Heart left ventricle (tissue), 16 donors: Measurements from ENCODE around the gene ZMIZ1. TPM values are rescaled to one million over a fixed set of nuclear protein-coding genes. Genes with fewer than 3 reads are reported as not detected.
A peak's percentile ranks its signal among the peaks of the same experiment; 100 is the strongest.

Experiments
- ATAC-seq, 4 donors: fragments of 200-7000 bp; cut with Tn5 transposase; one replicate each; pipeline ENCODE4 v1.9.1; 2020 to 2022; ENCODE audit warnings: moderate library complexity in 4 of 4, mild to moderate bottlenecking in 3 of 4, moderate number of reproducible peaks in 1 of 4
- DNase-seq, 5 donors: peaks; one replicate each; pipeline ENCODE4 v3.0.0-alpha.2; 2020
- H3K27ac ChIP-seq, 12 donors: fragments of 200-600 bp; sonication (generic) in 4 of 12; one replicate each; pipeline versions ENCODE4 v1.5.0 to v1.8.0; 2016 to 2022; ENCODE audit warnings: mild to moderate bottlenecking in 2 of 12
- H3K27me3 ChIP-seq, 9 donors: fragments of 200-600 bp; sonication (generic) in 2 of 9; one replicate each; pipeline versions ENCODE4 v1.5.1 to v1.8.0; 2016 to 2022; ENCODE audit warnings: mild to moderate bottlenecking in 3 of 9
- H3K36me3 ChIP-seq, 9 donors: fragments of 200-600 bp; sonication (generic) in 2 of 9; one replicate each; pipeline versions ENCODE4 v1.5.0 to v1.8.0; 2018 to 2022; ENCODE audit warnings: mild to moderate bottlenecking in 2 of 9
- H3K4me1 ChIP-seq, 12 donors: fragments of 200-600 bp; sonication (generic) in 4 of 12; one replicate each; pipeline versions ENCODE4 v1.5.0 to v1.8.0; 2016 to 2022; ENCODE audit warnings: mild to moderate bottlenecking in 3 of 12
- H3K4me3 ChIP-seq, 12 donors: fragments of 200-600 bp; sonication (generic) in 4 of 12; one replicate each; pipeline versions ENCODE4 v1.5.0 to v1.8.0; 2017 to 2022; ENCODE audit warnings: mild to moderate bottlenecking in 9 of 12, moderate library complexity in 4 of 12
- H3K9me3 ChIP-seq, 12 donors: fragments of 200-600 bp; sonication (generic) in 4 of 12; one replicate each; pipeline versions ENCODE4 v1.5.0 to v1.8.0; 2016 to 2022; ENCODE audit warnings: mild to moderate bottlenecking in 1 of 12
- POLR2A ChIP-seq, 2 donors: fragments of 450-650 bp; IDR thresholded peaks; one replicate each; pipeline ENCODE4 v1.6.1; 2017; ENCODE audit warnings: antibody characterized with exemption in 2 of 2, mild to moderate bottlenecking in 2 of 2, moderate library complexity in 2 of 2
- WGBS, 4 donors: extraction: QIAGEN DNeasy Blood & Tissue Kit in 2 of 4; methylation state at CpG; one replicate each; pipeline versions ENCODE4 v1.1.5 to v1.1.7; 2013 to 2018; 5-methylcytosine and 5-hydroxymethylcytosine counted together
- intact Hi-C, 10 donors: fragments of 100-400 bp; cut with DNase I; formaldehyde crosslinking; loops; one replicate each; pipeline versions ENCODE4 v1.11.1 to v1.14.2; 2022
- polyA plus RNA-seq, 2 donors: library from polyadenylated mRNA; stranded (reverse); fragments of 200-250 nt; gene quantifications; one replicate each; pipeline ENCODE4 v1.2.3, GENCODE V29; 2013
- total RNA-seq, 9 donors: library from RNA; depleted of rRNA in 2 of 9; stranded (reverse); fragments of >200 nt in 2 of 9; fragmentation: NEBNext Ultra II Directional in 3 of 9; extraction: Animal tissue kit (Norgen Biotek cat#: 25700) in 3 of 9; gene quantifications; one replicate each; pipeline versions ENCODE4 v1.1.0 to v1.2.4, GENCODE V29; 2016 to 2023
- TF ChIP-seq, protein P1 (sequence below), 12 donors: fragments of 200-600 bp; sonication (generic) in 4 of 12; IDR thresholded peaks; one replicate each; pipeline versions ENCODE4 v1.5.0 to v1.8.0; 2018 to 2022; ENCODE audit warnings: antibody characterized with exemption in 12 of 12, mild to moderate bottlenecking in 5 of 12
- donor health status: ischemic (EF 13 %, LVEDD 7.1; RV severe dilation, severe dysfunction).
- donor health status: healthy with polysubstance abuse.
- donor health status: DM: no; HTN: yes; CAD: no.
- donor health status: DM: no; HTN: no; CAD: no.
- donor health status: ischemic (EF 25% LVEDD 6.9; RV normal size, moderate dysfunction).
- donor health status: ischemic (EF 25% LVEDD 5.7; RV mildly dilated, moderate dysfunction).
- donor health status: healthy.
- donor health status: DM: yes; HTN: yes; CAD: no.
- donor health status: ischemic (EF 35%, LVEDD 5.7; RV mildly dilated, moderate dysfunction).
- donor health status: nonischemic (EF 11% LVEDD 7.7; RV severe dilation, severe dysfunction).
- donor health status: DM: yes; HTN: yes; CAD: no.
- donor health status: PGD.
- donor health status: ischemic (EF 29% LVEDD 5.4; RV normal size, mild dysfunction).
- donor health status: nonischemic (EF 23%, LVEDD 6.1; RV moderate dilation, normal function).

ZMIZ1 gene
- total and polyA plus RNA-seq, 11 donors = 19.7 to 75.4 (median 49.2) TPM

DNA sequence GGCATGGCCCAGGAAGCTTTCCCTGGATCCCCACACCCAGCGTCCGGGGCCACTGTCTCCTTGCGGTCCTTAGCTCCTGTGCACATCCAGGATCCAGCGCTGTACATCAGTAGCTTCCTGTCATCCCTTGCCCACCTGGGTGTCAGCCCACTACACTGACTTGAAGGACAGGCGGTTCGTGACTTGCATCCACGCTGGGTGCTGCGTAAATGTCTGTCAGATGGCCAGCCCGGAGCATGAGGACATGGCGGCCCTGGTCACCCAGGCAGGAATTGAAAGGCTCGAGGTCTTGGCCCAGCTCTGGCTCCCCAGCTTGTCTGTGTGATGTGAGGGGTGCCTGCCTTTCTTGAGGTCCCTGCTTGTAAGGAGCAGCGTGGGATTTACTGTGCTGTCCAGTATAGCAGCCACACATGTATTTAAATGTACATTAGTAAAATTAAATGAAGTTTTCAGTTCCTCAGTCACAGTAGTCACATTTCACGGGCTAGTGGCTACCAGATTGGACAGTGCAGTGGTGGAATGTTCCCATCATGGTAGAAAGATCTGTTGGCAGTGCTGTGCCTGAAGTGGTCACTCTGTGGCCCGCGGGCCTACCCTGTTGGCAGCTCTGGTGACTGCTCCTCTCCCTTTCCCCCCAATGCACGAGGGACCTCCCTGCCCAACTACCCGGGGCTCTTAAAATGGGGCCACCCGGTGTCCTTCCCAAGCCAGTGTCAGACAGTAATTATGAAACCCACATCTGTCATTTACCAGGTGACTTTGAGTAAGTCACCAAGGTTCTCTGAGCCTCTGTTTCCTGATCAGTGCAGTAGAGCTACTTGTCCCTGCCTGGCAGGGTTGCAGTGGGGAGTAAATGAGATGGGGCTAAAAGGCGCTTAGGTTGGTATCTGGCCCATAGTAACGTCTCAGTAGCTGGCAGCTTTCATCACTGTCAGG is 180.7 kb downstream of the ZMIZ1 start:
- Histone ChIP-seq H3K27ac (peak overlapping the region in 9 of 12 donors; percentile 78 to 93 (median 88)), H3K27me3 (no peaks in the 10 kb centered on the region), H3K36me3 (peaks cover 0 to 8% (median 0%) of the 10 kb centered on the region in 9 donors), H3K4me3 (no peak overlapping the region), H3K9me3 (no peaks in the 10 kb centered on the region), H3K4me1 (peaks cover 23 to 96% (median 83%) of the 10 kb centered on the region in 12 donors)
- intact Hi-C loops = loop anchor here in 1 of 10 donors (2.0 kb wide), 1 partner anchor 15 kb away; no protein-coding TSS in a partner anchor
- no peak for ATAC-seq
- TF ChIP-seq POLR2A (IDR thresholded peaks at IDR 0.05) = no peak
- TF ChIP-seq, protein P1, sequence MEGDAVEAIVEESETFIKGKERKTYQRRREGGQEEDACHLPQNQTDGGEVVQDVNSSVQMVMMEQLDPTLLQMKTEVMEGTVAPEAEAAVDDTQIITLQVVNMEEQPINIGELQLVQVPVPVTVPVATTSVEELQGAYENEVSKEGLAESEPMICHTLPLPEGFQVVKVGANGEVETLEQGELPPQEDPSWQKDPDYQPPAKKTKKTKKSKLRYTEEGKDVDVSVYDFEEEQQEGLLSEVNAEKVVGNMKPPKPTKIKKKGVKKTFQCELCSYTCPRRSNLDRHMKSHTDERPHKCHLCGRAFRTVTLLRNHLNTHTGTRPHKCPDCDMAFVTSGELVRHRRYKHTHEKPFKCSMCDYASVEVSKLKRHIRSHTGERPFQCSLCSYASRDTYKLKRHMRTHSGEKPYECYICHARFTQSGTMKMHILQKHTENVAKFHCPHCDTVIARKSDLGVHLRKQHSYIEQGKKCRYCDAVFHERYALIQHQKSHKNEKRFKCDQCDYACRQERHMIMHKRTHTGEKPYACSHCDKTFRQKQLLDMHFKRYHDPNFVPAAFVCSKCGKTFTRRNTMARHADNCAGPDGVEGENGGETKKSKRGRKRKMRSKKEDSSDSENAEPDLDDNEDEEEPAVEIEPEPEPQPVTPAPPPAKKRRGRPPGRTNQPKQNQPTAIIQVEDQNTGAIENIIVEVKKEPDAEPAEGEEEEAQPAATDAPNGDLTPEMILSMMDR (IDR thresholded peaks at IDR 0.05) = no peak
- no peak for DNase-seq
- WGBS, 4 donors = 84 to 88% (median 85%) methylated on average over 16 to 20 of the region's 20 CpGs

DNA sequence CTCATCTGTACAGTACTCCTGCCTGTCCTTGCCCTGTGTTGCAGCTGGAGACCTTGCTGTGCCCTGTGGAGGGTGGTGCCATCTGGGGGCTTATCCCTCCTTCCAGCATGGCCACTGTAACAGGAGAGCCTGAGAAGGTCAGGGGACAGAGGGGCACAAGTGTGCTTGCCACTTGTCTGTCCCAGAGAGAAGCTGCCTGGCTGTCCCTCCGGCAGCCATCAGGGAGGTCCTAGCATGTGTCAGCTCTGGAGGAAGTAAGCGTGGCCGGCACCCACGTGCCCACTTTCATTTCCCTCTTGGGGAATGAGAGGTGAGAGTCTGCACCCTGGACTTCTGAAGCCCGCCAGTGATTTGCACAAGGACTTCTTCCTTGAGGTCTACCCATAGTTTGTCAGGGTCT is 181.5 kb downstream of the ZMIZ1 start:
- Histone ChIP-seq H3K4me1 (peaks cover 18 to 93% (median 77%) of the 10 kb centered on the region in 12 donors), H3K27ac (peak overlapping the region in 6 of 12 donors; percentile 27 to 93 (median 59)), H3K36me3 (peaks cover 0 to 8% (median 4%) of the 10 kb centered on the region in 9 donors), H3K9me3 (no peaks in the 10 kb centered on the region), H3K4me3 (no peak overlapping the region), H3K27me3 (no peaks in the 10 kb centered on the region)
- DNase-seq (peak in 2 of 5 donors; percentile 57 to 74), ATAC-seq (no peak)
- 65 to 79% (median 78%) methylated on average over 5 of the region's 5 CpGs for WGBS, 4 donors
- intact Hi-C loops = no loop called here
- TF ChIP-seq, protein P1 (IDR thresholded peaks at IDR 0.05) = no peak
- TF ChIP-seq POLR2A (IDR thresholded peaks at IDR 0.05) = no peak

DNA sequence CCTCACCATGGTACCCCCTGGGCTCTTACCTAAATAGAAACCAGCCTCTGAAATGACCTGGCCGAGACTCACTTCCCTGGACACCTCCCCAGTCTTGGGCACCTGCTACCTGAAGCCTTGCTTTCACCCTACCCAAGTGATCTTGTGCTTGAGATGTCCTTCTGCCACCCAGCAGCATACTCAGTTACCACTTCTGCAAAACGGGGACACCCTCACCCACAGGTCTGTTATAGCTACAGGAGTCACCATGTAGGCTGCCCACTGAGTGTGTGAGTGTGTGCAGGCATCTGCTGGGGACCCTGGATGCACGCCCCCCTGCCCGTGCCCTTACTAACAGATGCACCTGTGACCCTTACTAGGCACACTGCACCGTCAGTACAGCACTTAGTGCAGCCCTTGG is 183.7 kb downstream of the ZMIZ1 start:
- no peak for TF ChIP-seq POLR2A (IDR thresholded peaks at IDR 0.05)
- TF ChIP-seq, protein P1 (IDR thresholded peaks at IDR 0.05) = no peak
- Histone ChIP-seq H3K4me1 (peaks cover 2 to 78% (median 59%) of the 10 kb centered on the region in 12 donors), H3K27ac (no peak overlapping the region), H3K27me3 (no peaks in the 10 kb centered on the region), H3K4me3 (no peak overlapping the region), H3K9me3 (no peaks in the 10 kb centered on the region), H3K36me3 (peaks cover 0 to 23% (median 13%) of the 10 kb centered on the region in 9 donors)
- intact Hi-C loops = loop anchor here in 1 of 10 donors (1.0 kb wide), 1 partner anchor 34 kb away; no protein-coding TSS in a partner anchor
- DNase-seq (no peak), ATAC-seq (no peak)
- 72 to 85% (median 78%) methylated on average over 3 to 5 of the region's 5 CpGs for WGBS, 4 donors

DNA sequence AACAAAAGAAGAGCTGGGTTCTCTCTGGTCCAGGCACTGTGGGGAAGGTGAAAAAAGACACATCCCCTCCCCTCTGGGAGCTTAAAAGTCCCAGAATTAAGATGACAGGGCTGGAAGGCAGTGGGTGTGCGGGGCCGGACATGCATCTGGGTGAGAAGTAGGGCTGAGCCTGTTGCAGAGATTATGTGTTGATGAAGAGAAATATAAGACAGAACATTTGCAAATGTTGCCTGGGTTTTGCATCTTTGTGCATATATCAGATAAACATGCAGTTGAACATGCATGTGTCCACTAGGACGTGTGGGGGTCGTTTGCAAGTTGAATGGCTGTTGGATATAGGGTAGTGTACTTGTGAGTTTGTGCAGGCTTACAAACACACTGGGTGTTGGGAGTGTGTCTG is 184.2 kb downstream of the ZMIZ1 start:
- WGBS, 4 donors = 76 to 84% (median 82%) methylated on average over 4 of the region's 4 CpGs
- Histone ChIP-seq H3K27me3 (no peaks in the 10 kb centered on the region), H3K36me3 (peaks cover 0 to 23% (median 16%) of the 10 kb centered on the region in 9 donors), H3K4me1 (peaks cover 0 to 78% (median 54%) of the 10 kb centered on the region in 12 donors), H3K9me3 (no peaks in the 10 kb centered on the region), H3K27ac (no peak overlapping the region), H3K4me3 (no peak overlapping the region)
- ATAC-seq = no peak
- DNase-seq = no peak
- TF ChIP-seq POLR2A (IDR thresholded peaks at IDR 0.05) = no peak
- TF ChIP-seq, protein P1 (IDR thresholded peaks at IDR 0.05) = no peak
- intact Hi-C loops = loop anchor here in 1 of 10 donors (1.0 kb wide), 1 partner anchor 33 kb away; no protein-coding TSS in a partner anchor
